ENCODE data around the gene PLEKHA4. TPM values are rescaled to one million over a fixed set of nuclear protein-coding genes. Genes with fewer than 3 reads are reported as not detected.

PLEKHA4 gene
- total and polyA plus RNA-seq, 9 of the 15 experiments (the other 6 are each of a cell fraction or from before 2014, with no cell fraction given) = 0.07 to 30.8 (median 11.4) TPM

GRCh38 chr19:48868114-48868886 is at the start of gene PLEKHA4 (continued):
- TF ChIP-seq SFPQ (IDR thresholded peaks at IDR 0.05; ENCODE audit: low read depth, low read length) (no peak), ZNF274 (IDR thresholded peaks at IDR 0.05; ENCODE audit: borderline replicate concordance, low read depth, low read length) (no peak), DMBX1 (CRISPR knock-in tag; IDR thresholded peaks at IDR 0.05; ENCODE audit: borderline replicate concordance) (no peak), ZNF347 (CRISPR knock-in tag; IDR thresholded peaks at IDR 0.05; ENCODE audit: low read depth) (no peak), MAZ (CRISPR knock-in tag; conservative IDR thresholded peaks at IDR 0.05 in 1 of 2, IDR thresholded peaks at IDR 0.05 in 1 of 2) (no peak), ZNF830 (CRISPR knock-in tag; IDR thresholded peaks at IDR 0.05) (no peak), ETV1 (tag; conservative IDR thresholded peaks at IDR 0.05; ENCODE audit: low read depth) (no peak), HDAC8 (tag; IDR thresholded peaks at IDR 0.05) (no peak), MTA2 (IDR thresholded peaks at IDR 0.05; ENCODE audit: low read depth) (peak; percentile 47), MAFF (IDR thresholded peaks at IDR 0.05; ENCODE audit: low read length) (no peak)
- TF ChIP-seq, protein P1, sequence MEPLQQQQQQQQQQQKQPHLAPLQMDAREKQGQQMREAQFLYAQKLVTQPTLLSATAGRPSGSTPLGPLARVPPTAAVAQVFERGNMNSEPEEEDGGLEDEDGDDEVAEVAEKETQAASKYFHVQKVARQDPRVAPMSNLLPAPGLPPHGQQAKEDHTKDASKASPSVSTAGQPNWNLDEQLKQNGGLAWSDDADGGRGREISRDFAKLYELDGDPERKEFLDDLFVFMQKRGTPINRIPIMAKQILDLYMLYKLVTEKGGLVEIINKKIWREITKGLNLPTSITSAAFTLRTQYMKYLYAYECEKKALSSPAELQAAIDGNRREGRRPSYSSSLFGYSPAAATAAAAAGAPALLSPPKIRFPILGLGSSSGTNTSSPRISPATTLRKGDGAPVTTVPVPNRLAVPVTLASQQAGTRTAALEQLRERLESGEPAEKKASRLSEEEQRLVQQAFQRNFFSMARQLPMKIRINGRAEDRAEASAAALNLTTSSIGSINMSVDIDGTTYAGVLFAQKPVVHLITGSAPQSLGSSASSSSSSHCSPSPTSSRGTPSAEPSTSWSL (CRISPR knock-in tag; IDR thresholded peaks at IDR 0.05; ENCODE audit: borderline replicate concordance) = no peak
- TF ChIP-seq, protein P2, sequence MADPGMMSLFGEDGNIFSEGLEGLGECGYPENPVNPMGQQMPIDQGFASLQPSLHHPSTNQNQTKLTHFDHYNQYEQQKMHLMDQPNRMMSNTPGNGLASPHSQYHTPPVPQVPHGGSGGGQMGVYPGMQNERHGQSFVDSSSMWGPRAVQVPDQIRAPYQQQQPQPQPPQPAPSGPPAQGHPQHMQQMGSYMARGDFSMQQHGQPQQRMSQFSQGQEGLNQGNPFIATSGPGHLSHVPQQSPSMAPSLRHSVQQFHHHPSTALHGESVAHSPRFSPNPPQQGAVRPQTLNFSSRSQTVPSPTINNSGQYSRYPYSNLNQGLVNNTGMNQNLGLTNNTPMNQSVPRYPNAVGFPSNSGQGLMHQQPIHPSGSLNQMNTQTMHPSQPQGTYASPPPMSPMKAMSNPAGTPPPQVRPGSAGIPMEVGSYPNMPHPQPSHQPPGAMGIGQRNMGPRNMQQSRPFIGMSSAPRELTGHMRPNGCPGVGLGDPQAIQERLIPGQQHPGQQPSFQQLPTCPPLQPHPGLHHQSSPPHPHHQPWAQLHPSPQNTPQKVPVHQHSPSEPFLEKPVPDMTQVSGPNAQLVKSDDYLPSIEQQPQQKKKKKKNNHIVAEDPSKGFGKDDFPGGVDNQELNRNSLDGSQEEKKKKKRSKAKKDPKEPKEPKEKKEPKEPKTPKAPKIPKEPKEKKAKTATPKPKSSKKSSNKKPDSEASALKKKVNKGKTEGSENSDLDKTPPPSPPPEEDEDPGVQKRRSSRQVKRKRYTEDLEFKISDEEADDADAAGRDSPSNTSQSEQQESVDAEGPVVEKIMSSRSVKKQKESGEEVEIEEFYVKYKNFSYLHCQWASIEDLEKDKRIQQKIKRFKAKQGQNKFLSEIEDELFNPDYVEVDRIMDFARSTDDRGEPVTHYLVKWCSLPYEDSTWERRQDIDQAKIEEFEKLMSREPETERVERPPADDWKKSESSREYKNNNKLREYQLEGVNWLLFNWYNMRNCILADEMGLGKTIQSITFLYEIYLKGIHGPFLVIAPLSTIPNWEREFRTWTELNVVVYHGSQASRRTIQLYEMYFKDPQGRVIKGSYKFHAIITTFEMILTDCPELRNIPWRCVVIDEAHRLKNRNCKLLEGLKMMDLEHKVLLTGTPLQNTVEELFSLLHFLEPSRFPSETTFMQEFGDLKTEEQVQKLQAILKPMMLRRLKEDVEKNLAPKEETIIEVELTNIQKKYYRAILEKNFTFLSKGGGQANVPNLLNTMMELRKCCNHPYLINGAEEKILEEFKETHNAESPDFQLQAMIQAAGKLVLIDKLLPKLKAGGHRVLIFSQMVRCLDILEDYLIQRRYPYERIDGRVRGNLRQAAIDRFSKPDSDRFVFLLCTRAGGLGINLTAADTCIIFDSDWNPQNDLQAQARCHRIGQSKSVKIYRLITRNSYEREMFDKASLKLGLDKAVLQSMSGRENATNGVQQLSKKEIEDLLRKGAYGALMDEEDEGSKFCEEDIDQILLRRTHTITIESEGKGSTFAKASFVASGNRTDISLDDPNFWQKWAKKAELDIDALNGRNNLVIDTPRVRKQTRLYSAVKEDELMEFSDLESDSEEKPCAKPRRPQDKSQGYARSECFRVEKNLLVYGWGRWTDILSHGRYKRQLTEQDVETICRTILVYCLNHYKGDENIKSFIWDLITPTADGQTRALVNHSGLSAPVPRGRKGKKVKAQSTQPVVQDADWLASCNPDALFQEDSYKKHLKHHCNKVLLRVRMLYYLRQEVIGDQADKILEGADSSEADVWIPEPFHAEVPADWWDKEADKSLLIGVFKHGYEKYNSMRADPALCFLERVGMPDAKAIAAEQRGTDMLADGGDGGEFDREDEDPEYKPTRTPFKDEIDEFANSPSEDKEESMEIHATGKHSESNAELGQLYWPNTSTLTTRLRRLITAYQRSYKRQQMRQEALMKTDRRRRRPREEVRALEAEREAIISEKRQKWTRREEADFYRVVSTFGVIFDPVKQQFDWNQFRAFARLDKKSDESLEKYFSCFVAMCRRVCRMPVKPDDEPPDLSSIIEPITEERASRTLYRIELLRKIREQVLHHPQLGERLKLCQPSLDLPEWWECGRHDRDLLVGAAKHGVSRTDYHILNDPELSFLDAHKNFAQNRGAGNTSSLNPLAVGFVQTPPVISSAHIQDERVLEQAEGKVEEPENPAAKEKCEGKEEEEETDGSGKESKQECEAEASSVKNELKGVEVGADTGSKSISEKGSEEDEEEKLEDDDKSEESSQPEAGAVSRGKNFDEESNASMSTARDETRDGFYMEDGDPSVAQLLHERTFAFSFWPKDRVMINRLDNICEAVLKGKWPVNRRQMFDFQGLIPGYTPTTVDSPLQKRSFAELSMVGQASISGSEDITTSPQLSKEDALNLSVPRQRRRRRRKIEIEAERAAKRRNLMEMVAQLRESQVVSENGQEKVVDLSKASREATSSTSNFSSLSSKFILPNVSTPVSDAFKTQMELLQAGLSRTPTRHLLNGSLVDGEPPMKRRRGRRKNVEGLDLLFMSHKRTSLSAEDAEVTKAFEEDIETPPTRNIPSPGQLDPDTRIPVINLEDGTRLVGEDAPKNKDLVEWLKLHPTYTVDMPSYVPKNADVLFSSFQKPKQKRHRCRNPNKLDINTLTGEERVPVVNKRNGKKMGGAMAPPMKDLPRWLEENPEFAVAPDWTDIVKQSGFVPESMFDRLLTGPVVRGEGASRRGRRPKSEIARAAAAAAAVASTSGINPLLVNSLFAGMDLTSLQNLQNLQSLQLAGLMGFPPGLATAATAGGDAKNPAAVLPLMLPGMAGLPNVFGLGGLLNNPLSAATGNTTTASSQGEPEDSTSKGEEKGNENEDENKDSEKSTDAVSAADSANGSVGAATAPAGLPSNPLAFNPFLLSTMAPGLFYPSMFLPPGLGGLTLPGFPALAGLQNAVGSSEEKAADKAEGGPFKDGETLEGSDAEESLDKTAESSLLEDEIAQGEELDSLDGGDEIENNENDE (IDR thresholded peaks at IDR 0.05; ENCODE audit: low read depth, low read length) = no peak
